H9 (cell line): ENCODE measurements around the gene SLC4A9. TPM values are rescaled to one million over a fixed set of nuclear protein-coding genes. Genes with fewer than 3 reads are reported as not detected.

Source experiments
- DNase-seq: peaks from one replicate; pipeline ENCODE4 v3.0.0-alpha.2; 2017
- H2AFZ ChIP-seq: one replicate; pipeline ENCODE4 v1.6.1; 2013; ENCODE audit warnings: mild to moderate bottlenecking, low read length, control low read depth, moderate library complexity
- H2AK5ac ChIP-seq: 2 replicates; pipeline ENCODE4 v1.6.1; 2013; ENCODE audit warnings: low read length, control low read depth, mixed read lengths; ENCODE audit not compliant: insufficient read length
- H2BK120ac ChIP-seq: one replicate; pipeline ENCODE4 v1.6.1; 2013; ENCODE audit warnings: low read depth, mild to moderate bottlenecking, low read length, control low read depth, inconsistent platforms; ENCODE audit not compliant: poor library complexity, severe bottlenecking
- H2BK12ac ChIP-seq: 2 replicates; pipeline ENCODE4 v1.6.1; 2013; ENCODE audit warnings: low read length, control low read depth, mixed read lengths, low read depth; ENCODE audit not compliant: insufficient read length
- H2BK15ac ChIP-seq: 2 replicates; pipeline ENCODE4 v1.6.1; 2013; ENCODE audit warnings: low read depth, low read length, control low read depth
- H2BK20ac ChIP-seq: one replicate; pipeline ENCODE4 v1.6.1; 2013; ENCODE audit warnings: low read depth, mild to moderate bottlenecking, low read length, control low read depth, inconsistent platforms; ENCODE audit not compliant: poor library complexity, severe bottlenecking
- H2BK5ac ChIP-seq: 2 replicates; pipeline ENCODE4 v1.6.1; 2013; ENCODE audit warnings: low read length, control low read depth, mixed read lengths; ENCODE audit not compliant: insufficient read length
- H3K14ac ChIP-seq: 2 replicates; pipeline ENCODE4 v1.6.1; 2013; ENCODE audit warnings: low read length, control low read depth; ENCODE audit not compliant: insufficient read depth
- H3K18ac ChIP-seq: 2 replicates; pipeline ENCODE4 v1.6.1; 2013; ENCODE audit warnings: low read depth, mild to moderate bottlenecking, mixed read lengths, low read length, control low read depth; ENCODE audit not compliant: insufficient read length
- H3K23ac ChIP-seq: 2 replicates; pipeline ENCODE4 v1.6.1; 2013; ENCODE audit warnings: low read length, control low read depth, mixed read lengths, low read depth; ENCODE audit not compliant: insufficient read length
- H3K23me2 ChIP-seq: 2 replicates; pipeline ENCODE4 v1.6.1; 2013; ENCODE audit warnings: low read depth, mild to moderate bottlenecking, mixed read lengths, low read length, control low read depth; ENCODE audit not compliant: insufficient read length, poor library complexity, severe bottlenecking
- H3K27ac ChIP-seq: 2 replicates; pipeline ENCODE4 v1.5.1; 2013; ENCODE audit warnings: low read length, control low read depth, mixed read lengths, low read depth; ENCODE audit not compliant: insufficient read length
- H3K27me3 ChIP-seq: 2 replicates; pipeline ENCODE4 v1.6.1; 2013; ENCODE audit warnings: low read length, control low read depth, inconsistent platforms; ENCODE audit not compliant: insufficient read depth
- H3K4ac ChIP-seq: 2 replicates; pipeline ENCODE4 v1.6.1; 2013; ENCODE audit warnings: low read depth, mild to moderate bottlenecking, control low read depth, inconsistent platforms, low read length, moderate library complexity
- H3K4me1 ChIP-seq: 2 replicates; pipeline ENCODE4 v1.6.1; 2013; ENCODE audit warnings: low read length, control low read depth, inconsistent platforms; ENCODE audit not compliant: insufficient read depth
- H3K4me2 ChIP-seq: 2 replicates; pipeline ENCODE4 v1.6.1; 2013; ENCODE audit warnings: low read length, control low read depth, mixed read lengths; ENCODE audit not compliant: insufficient read length, insufficient read depth
- H3K56ac ChIP-seq: 2 replicates; pipeline ENCODE4 v1.6.1; 2013; ENCODE audit warnings: low read depth, mild to moderate bottlenecking, mixed read lengths, low read length, control low read depth; ENCODE audit not compliant: insufficient read length
- H3K79me1 ChIP-seq: 2 replicates; pipeline ENCODE4 v1.6.1; 2013; ENCODE audit warnings: low read depth, mild to moderate bottlenecking, moderate library complexity, low read length, control low read depth, inconsistent platforms; ENCODE audit not compliant: insufficient read depth, poor library complexity, severe bottlenecking
- H3K79me2 ChIP-seq: 2 replicates; pipeline ENCODE4 v1.6.1; 2013; ENCODE audit warnings: low read length, control low read depth, inconsistent platforms; ENCODE audit not compliant: insufficient read depth
- H3K9ac ChIP-seq: 2 replicates; pipeline ENCODE4 v1.6.1; 2013; ENCODE audit warnings: low read length, control low read depth, mixed read lengths; ENCODE audit not compliant: insufficient read length; ENCODE audit errors: extremely low read depth
- H3K9me3 ChIP-seq: one replicate; pipeline ENCODE4 v1.6.1; 2013; ENCODE audit warnings: low read depth, low read length, inconsistent platforms; ENCODE audit not compliant: control insufficient read depth
- H3T11ph ChIP-seq: one replicate; pipeline ENCODE4 v1.6.1; 2013; ENCODE audit warnings: mild to moderate bottlenecking, low read length, control low read depth, inconsistent platforms
- H4K20me1 ChIP-seq: one replicate; pipeline ENCODE4 v1.6.1; 2013; ENCODE audit not compliant: control insufficient read depth, insufficient read length, insufficient read depth
- H4K5ac ChIP-seq: 2 replicates; pipeline ENCODE4 v1.6.1; 2013; ENCODE audit warnings: low read depth, mild to moderate bottlenecking, mixed read lengths, low read length, control low read depth; ENCODE audit not compliant: insufficient read length
- H4K8ac ChIP-seq: replicated peaks from 2 replicates; pipeline ENCODE4 v1.6.1; 2013; ENCODE audit warnings: low read length, control low read depth, mixed read lengths, low read depth; ENCODE audit not compliant: insufficient read length
- H4K91ac ChIP-seq: 2 replicates; pipeline ENCODE4 v1.6.1; 2013; ENCODE audit warnings: low read depth, mild to moderate bottlenecking, moderate library complexity, mixed read lengths, low read length, control low read depth; ENCODE audit not compliant: insufficient read length
- H3K27ac Mint-ChIP-seq, 3 experiments: 2 replicates in 2 of 3; 3 replicates in 1 of 3; pipeline ENCODE4 v1.8.0; 2020 to 2021; ENCODE audit warnings: mixed read lengths in 3 of 3, mild to moderate bottlenecking in 1 of 3, moderate library complexity in 1 of 3
- H3K27me3 Mint-ChIP-seq: 2 replicates; pipeline ENCODE4 v1.8.0; 2021; ENCODE audit warnings: low read depth, mild to moderate bottlenecking, moderate library complexity, mixed read lengths
- H3K36me3 Mint-ChIP-seq, 3 experiments: 2 replicates in 2 of 3; 3 replicates in 1 of 3; pipeline ENCODE4 v1.8.0; 2020 to 2021; ENCODE audit warnings: low read depth in 3 of 3, mixed read lengths in 3 of 3; ENCODE audit not compliant: insufficient read depth in 1 of 3
- H3K4me1 Mint-ChIP-seq, 2 experiments: 2 replicates each; pipeline ENCODE4 v1.8.0; 2020; ENCODE audit warnings: mixed read lengths in 2 of 2
- H3K4me3 Mint-ChIP-seq, 2 experiments: 2 replicates in 1 of 2; 3 replicates in 1 of 2; pipeline ENCODE4 v1.8.0; 2020 to 2021; ENCODE audit warnings: mild to moderate bottlenecking in 2 of 2, mixed read lengths in 2 of 2, moderate library complexity in 1 of 2
- H3K9me3 Mint-ChIP-seq, 2 experiments: 2 replicates in 1 of 2; 3 replicates in 1 of 2; pipeline ENCODE4 v1.8.0; 2020; ENCODE audit warnings: mild to moderate bottlenecking in 2 of 2, mixed read lengths in 2 of 2, moderate library complexity in 1 of 2
- WGBS: extraction: QIAGEN DNeasy Blood & Tissue Kit; methylation state at CpG from one replicate; pipeline ENCODE4 v1.1.7; 2013; ENCODE audit warnings: missing lambda C conversion rate, low lambda C conversion rate, mixed read lengths; ENCODE audit not compliant: insufficient read length; ENCODE audit errors: extremely low coverage; 5-methylcytosine and 5-hydroxymethylcytosine counted together
- total RNA-seq: library from RNA; stranded (reverse); gene quantifications from 2 replicates; pipeline ENCODE4 v1.2.1, GENCODE V29; 2021
- TF ChIP-seq, protein P1 (sequence below): fragments of 200-600 bp; sonication (generic); conservative IDR thresholded peaks from 3 replicates; pipeline ENCODE4 v1.8.0; 2021; ENCODE audit warnings: antibody characterized with exemption, mild to moderate bottlenecking

The SLC4A9 gene
- total RNA-seq, 1 experiment from 2014 or later: 0.07 TPM

DNA sequence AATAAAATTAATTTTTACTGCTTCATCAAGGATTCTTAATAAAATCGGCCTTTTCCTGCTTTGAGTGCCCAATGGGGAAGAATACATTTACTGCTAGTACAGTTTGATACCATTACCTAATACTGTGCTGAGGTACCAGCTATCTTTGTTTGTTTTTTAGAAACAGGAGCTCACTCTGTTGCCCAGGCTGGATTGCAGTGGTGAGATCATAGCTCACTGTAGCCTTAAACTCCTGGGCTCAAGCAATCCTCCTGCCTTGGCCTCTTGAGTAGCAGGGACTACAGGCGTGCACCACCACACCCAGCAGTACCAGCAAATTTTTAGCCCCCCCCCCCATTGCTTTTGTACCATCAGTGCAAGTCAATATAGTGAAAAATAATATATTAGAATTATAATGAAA lies 28.1 kb downstream of the SLC4A9 start:
- Histone ChIP-seq H3K79me2 (no peaks in the 10 kb centered on the region), H3K14ac (no peak overlapping the region), H2AK5ac (no peak overlapping the region), H2BK12ac (no peak overlapping the region), H2BK15ac (no peak overlapping the region), H3K23ac (no peak overlapping the region), H3K23me2 (no peaks in the 10 kb centered on the region), H4K5ac (no peak overlapping the region), H3K18ac (no peak overlapping the region), H3K4ac (no peak overlapping the region), H3K79me1 (no peaks in the 10 kb centered on the region), H2BK5ac (no peak overlapping the region), H3K27ac (no peak overlapping the region), H2BK120ac (no peak overlapping the region), H2AFZ (no peak overlapping the region), H3K56ac (no peak overlapping the region), H3K4me1 (no peaks in the 10 kb centered on the region), H4K20me1 (no peaks in the 10 kb centered on the region), H2BK20ac (no peak overlapping the region), H3T11ph (no peak overlapping the region), H3K27me3 (no peaks in the 10 kb centered on the region), H4K91ac (no peak overlapping the region), H3K4me2 (no peak overlapping the region), H3K9me3 (no peaks in the 10 kb centered on the region), H3K9ac (no peak overlapping the region), H4K8ac (no peak overlapping the region)
- WGBS: no CpG with 5 or more reads among the region's 2 CpGs
- DNase-seq: no peak
- Mint-ChIP-seq H3K4me1 (no peaks in the 10 kb centered on the region), H3K4me3 (no peak overlapping the region), H3K9me3 (no peaks in the 10 kb centered on the region), H3K36me3 (no peaks in the 10 kb centered on the region), H3K27ac (no peak overlapping the region), H3K27me3 (no peaks in the 10 kb centered on the region)
- TF ChIP-seq, protein P1, sequence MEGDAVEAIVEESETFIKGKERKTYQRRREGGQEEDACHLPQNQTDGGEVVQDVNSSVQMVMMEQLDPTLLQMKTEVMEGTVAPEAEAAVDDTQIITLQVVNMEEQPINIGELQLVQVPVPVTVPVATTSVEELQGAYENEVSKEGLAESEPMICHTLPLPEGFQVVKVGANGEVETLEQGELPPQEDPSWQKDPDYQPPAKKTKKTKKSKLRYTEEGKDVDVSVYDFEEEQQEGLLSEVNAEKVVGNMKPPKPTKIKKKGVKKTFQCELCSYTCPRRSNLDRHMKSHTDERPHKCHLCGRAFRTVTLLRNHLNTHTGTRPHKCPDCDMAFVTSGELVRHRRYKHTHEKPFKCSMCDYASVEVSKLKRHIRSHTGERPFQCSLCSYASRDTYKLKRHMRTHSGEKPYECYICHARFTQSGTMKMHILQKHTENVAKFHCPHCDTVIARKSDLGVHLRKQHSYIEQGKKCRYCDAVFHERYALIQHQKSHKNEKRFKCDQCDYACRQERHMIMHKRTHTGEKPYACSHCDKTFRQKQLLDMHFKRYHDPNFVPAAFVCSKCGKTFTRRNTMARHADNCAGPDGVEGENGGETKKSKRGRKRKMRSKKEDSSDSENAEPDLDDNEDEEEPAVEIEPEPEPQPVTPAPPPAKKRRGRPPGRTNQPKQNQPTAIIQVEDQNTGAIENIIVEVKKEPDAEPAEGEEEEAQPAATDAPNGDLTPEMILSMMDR: no peak
